Body of pancreas (tissue), 4 donors: ENCODE data around the gene MRC1. TPM values are rescaled to one million over a fixed set of nuclear protein-coding genes. Genes with fewer than 3 reads are reported as not detected.

Experiments used
- ATAC-seq: fragments of 150-250 bp; one replicate; pipeline ENCODE4 v1.9.1; 2016
- DNase-seq, 4 donors: peaks; one replicate each; pipeline ENCODE4 v3.0.0-alpha.2; 2019
- H3K27ac ChIP-seq, 4 donors: fragments of 200-600 bp; sonication (generic); 1 replicate in 3 of 4; 2 replicates in 1 of 4; pipeline versions ENCODE4 v1.5.1 to v1.6.1; 2016 to 2019; ENCODE audit warnings: mild to moderate bottlenecking in 1 of 4, mixed read lengths in 1 of 4, moderate library complexity in 1 of 4
- H3K27me3 ChIP-seq, 2 donors: fragments of 200-600 bp; sonication (generic); one replicate each; pipeline ENCODE4 v1.6.0; 2016; ENCODE audit warnings: mild to moderate bottlenecking in 1 of 2
- H3K36me3 ChIP-seq, 2 donors: fragments of 200-600 bp; sonication (generic); replicated peaks in 1 of 2; 2 replicates each; pipeline ENCODE4 v1.5.1; 2016; ENCODE audit warnings: low read depth in 2 of 2; ENCODE audit not compliant: insufficient read depth in 1 of 2
- H3K4me1 ChIP-seq: fragments of 200-600 bp; sonication (generic); one replicate; pipeline ENCODE4 v1.6.0; 2016
- H3K4me3 ChIP-seq, 2 donors: fragments of 200-600 bp; sonication (generic); 1 replicate in 1 of 2; 2 replicates in 1 of 2; pipeline ENCODE4 v1.5.1; 2016 to 2019
- H3K9me3 ChIP-seq, 3 donors: fragments of 200-600 bp; sonication (generic); 1 replicate in 2 of 3; 2 replicates in 1 of 3; pipeline ENCODE4 v1.5.1; 2016
- CTCF ChIP-seq, 7 experiments: fragments of 450-650 bp in 4 of 7; fragments of 200-600 bp in 3 of 7; sonication (generic) in 3 of 7; IDR thresholded peaks; one replicate each; pipeline ENCODE4 v1.5.1; 2016 to 2019; ENCODE audit warnings: antibody characterized with exemption in 7 of 7
- POLR2A ChIP-seq, 3 donors: fragments of 450-650 bp; IDR thresholded peaks; one replicate each; pipeline ENCODE4 v1.6.1; 2016; ENCODE audit warnings: antibody characterized with exemption in 3 of 3, mild to moderate bottlenecking in 2 of 3
- WGBS, 2 donors: methylation state at CpG; one replicate each; pipeline ENCODE4 v1.1.5; 2017; 5-methylcytosine and 5-hydroxymethylcytosine counted together
- intact Hi-C: fragments of 100-400 bp; cut with DNase I; formaldehyde crosslinking; loops from one replicate; pipeline ENCODE4 v1.15.1; 2023
- total RNA-seq, 2 donors: library from RNA; depleted of rRNA; stranded (reverse); fragments of >200 nt; gene quantifications; one replicate each; pipeline ENCODE4 v1.1.0, GENCODE V29; 2016

Gene MRC1
- total RNA-seq, 2 donors from 2014 or later = 10.2 to 19.5 TPM

- TF ChIP-seq POLR2A (IDR thresholded peaks at IDR 0.05) (no peak), CTCF (IDR thresholded peaks at IDR 0.05) (no peak)
- Histone ChIP-seq H3K27me3 (no peaks in the 10 kb centered on the region), H3K9me3 (no peaks in the 10 kb centered on the region), H3K36me3 (no peaks in the 10 kb centered on the region), H3K4me1 (no peaks in the 10 kb centered on the region), H3K4me3 (no peak overlapping the region), H3K27ac (no peak overlapping the region)
- DNase-seq (no peak), ATAC-seq (no peak)
- WGBS, 2 donors = 65 to 72% methylated on average over 3 of the region's 3 CpGs
- intact Hi-C loops = no loop called here
These were observed 56.2 kb downstream of the MRC1 start for GRCh38 chr10:17865351-17865750.

DNA sequence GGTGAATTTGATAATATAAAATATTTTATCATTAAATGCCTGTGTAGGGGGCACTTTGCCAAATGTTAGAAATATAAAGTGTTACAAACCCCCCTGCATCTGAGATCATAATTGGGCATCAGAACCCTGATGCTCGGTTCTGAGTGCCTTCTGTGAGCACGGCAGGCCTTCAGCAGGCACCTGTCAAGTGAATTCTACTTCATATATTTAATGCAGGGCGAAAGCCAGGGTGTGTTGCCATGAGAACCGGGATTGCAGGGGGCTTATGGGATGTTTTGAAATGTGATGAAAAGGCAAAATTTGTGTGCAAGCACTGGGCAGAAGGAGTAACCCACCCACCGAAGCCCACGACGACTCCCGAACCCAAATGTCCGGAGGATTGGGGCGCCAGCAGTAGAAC, 57.2 kb downstream of the MRC1 start:
- no peak for TF ChIP-seq CTCF (IDR thresholded peaks at IDR 0.05)
- TF ChIP-seq POLR2A (IDR thresholded peaks at IDR 0.05) = no peak
- Histone ChIP-seq H3K27me3 (no peaks in the 10 kb centered on the region), H3K4me3 (no peak overlapping the region), H3K9me3 (no peaks in the 10 kb centered on the region), H3K36me3 (no peaks in the 10 kb centered on the region), H3K27ac (no peak overlapping the region), H3K4me1 (no peaks in the 10 kb centered on the region)
- 82 to 83% methylated on average over 10 of the region's 10 CpGs for WGBS, 2 donors
- ATAC-seq (no peak), DNase-seq (no peak)
- intact Hi-C loops = no loop called here

DNA sequence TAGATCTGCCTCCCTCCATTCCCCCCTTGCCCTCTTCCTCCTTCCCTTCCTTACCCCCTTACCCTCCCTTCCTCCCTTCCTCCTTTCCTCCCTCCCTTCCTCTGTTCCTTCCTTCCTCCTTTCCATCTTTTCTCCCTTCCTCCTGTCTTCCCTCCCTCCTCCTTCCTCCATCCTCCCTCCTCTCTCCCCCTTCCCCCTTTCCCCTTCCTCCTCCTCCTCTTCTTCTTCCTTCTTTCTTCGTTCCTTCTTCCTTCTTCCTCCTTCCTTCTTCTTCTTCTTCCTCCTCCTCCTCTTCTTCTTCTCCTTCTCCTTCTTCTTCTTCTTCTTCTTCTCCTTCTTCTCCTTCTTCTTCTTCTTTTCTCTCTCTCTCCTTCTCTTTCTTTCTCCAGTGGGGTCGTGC, 57.9 kb downstream of the MRC1 start:
- DNase-seq (no peak), ATAC-seq (no peak)
- Histone ChIP-seq H3K9me3 (no peaks in the 10 kb centered on the region), H3K27me3 (no peaks in the 10 kb centered on the region), H3K27ac (no peak overlapping the region), H3K4me3 (no peak overlapping the region), H3K36me3 (no peaks in the 10 kb centered on the region), H3K4me1 (no peaks in the 10 kb centered on the region)
- WGBS, 2 donors = 71 to 93% methylated on average over 2 of the region's 2 CpGs
- intact Hi-C loops = no loop called here
- TF ChIP-seq POLR2A (IDR thresholded peaks at IDR 0.05) = no peak
- no peak for TF ChIP-seq CTCF (IDR thresholded peaks at IDR 0.05)

GRCh38 chr10:17871036-17871435, 61.9 kb downstream of the MRC1 start:
- DNase-seq (no peak), ATAC-seq (no peak)
- Histone ChIP-seq H3K4me1 (no peaks in the 10 kb centered on the region), H3K9me3 (no peaks in the 10 kb centered on the region), H3K27me3 (no peaks in the 10 kb centered on the region), H3K36me3 (no peaks in the 10 kb centered on the region), H3K4me3 (no peak overlapping the region), H3K27ac (no peak overlapping the region)
- 76 to 83% methylated on average over 6 of the region's 6 CpGs for WGBS, 2 donors
- TF ChIP-seq CTCF (IDR thresholded peaks at IDR 0.05) = no peak
- TF ChIP-seq POLR2A (IDR thresholded peaks at IDR 0.05) = no peak
- intact Hi-C loops = loop anchor here (10.0 kb wide), 1 partner anchor 266 kb away; no protein-coding TSS in a partner anchor
